SK-N-SH treated with all-trans-retinoic acid at 6 μM for 48 hours (cell line): Measurements from ENCODE around the gene FAM83C.

Experiments
- ATAC-seq: fragments of 200-7000 bp; cut with Tn5 transposase; 3 replicates; pipeline ENCODE4 v1.9.1; 2020; ENCODE audit warnings: mild to moderate bottlenecking, moderate library complexity
- ARNTL ChIP-seq: fragments of 450-650 bp; formaldehyde crosslinking; IDR thresholded peaks from 2 replicates; pipeline ENCODE4 v1.5.0; 2020; ENCODE audit warnings: low read depth, mild to moderate bottlenecking, moderate library complexity, borderline replicate concordance
- BACH2 ChIP-seq: fragments of 250-450 bp; sonication (Bioruptor Pico); IDR thresholded peaks from 2 replicates; pipeline ENCODE4 v1.9.0; 2021; ENCODE audit warnings: mild to moderate bottlenecking, borderline replicate concordance
- CREB5 ChIP-seq: fragments of 250-450 bp; sonication (Bioruptor Pico); IDR thresholded peaks from 2 replicates; pipeline ENCODE4 v1.5.1; 2020; ENCODE audit warnings: low read depth, mild to moderate bottlenecking, moderate library complexity
- CSDC2 ChIP-seq: fragments of 250-450 bp; sonication (Bioruptor Pico); IDR thresholded peaks from 2 replicates; pipeline ENCODE4 v1.5.0; 2020; ENCODE audit warnings: mild to moderate bottlenecking, moderate library complexity
- CSRNP3 ChIP-seq: fragments of 250-450 bp; sonication (Bioruptor Pico); IDR thresholded peaks from 2 replicates; pipeline ENCODE4 v1.5.1; 2021; ENCODE audit warnings: mild to moderate bottlenecking, moderate library complexity
- ESRRG ChIP-seq: fragments of 250-450 bp; sonication (Bioruptor Pico); IDR thresholded peaks from 2 replicates; pipeline ENCODE4 v1.6.1; 2021; ENCODE audit warnings: mild to moderate bottlenecking
- GLIS3 ChIP-seq: fragments of 250-450 bp; sonication (Bioruptor Pico); IDR thresholded peaks from 2 replicates; pipeline ENCODE4 v1.5.0; 2020; ENCODE audit warnings: mild to moderate bottlenecking, moderate library complexity
- ISL1 ChIP-seq: fragments of 250-450 bp; sonication (Bioruptor Pico); IDR thresholded peaks from 2 replicates; pipeline ENCODE4 v2.1.2; 2022; ENCODE audit warnings: mild to moderate bottlenecking, moderate library complexity
- OSR1 ChIP-seq: fragments of 250-450 bp; sonication (Bioruptor Pico); IDR thresholded peaks from 2 replicates; pipeline ENCODE4 v1.8.0; 2022; ENCODE audit warnings: moderate library complexity, mild to moderate bottlenecking, inconsistent platforms
- PATZ1 ChIP-seq: fragments of 250-450 bp; sonication (Bioruptor Pico); IDR thresholded peaks from 2 replicates; pipeline ENCODE4 v1.8.0; 2020; ENCODE audit warnings: mild to moderate bottlenecking, moderate library complexity, borderline replicate concordance
- POU6F1 ChIP-seq: fragments of 250-450 bp; sonication (Bioruptor Pico); IDR thresholded peaks from 2 replicates; pipeline ENCODE4 v1.8.0; 2021; ENCODE audit warnings: low read depth, mild to moderate bottlenecking, moderate library complexity, borderline replicate concordance
- RARB ChIP-seq: fragments of 250-450 bp; sonication (Bioruptor Pico); IDR thresholded peaks from 2 replicates; pipeline ENCODE4 v1.8.0; 2021; ENCODE audit warnings: mild to moderate bottlenecking, moderate library complexity
- TCF4 ChIP-seq: fragments of 250-450 bp; sonication (Bioruptor Pico); IDR thresholded peaks from 2 replicates; pipeline ENCODE4 v1.8.0; 2021; ENCODE audit warnings: mild to moderate bottlenecking, moderate library complexity, borderline replicate concordance
- TOX ChIP-seq: fragments of 250-450 bp; sonication (Bioruptor Pico); IDR thresholded peaks from 2 replicates; pipeline ENCODE4 v1.8.0; 2021; ENCODE audit warnings: mild to moderate bottlenecking, moderate library complexity, borderline replicate concordance
- TSHZ2 ChIP-seq: fragments of 250-450 bp; sonication (Bioruptor Pico); IDR thresholded peaks from 2 replicates; pipeline ENCODE4 v1.5.0; 2020; ENCODE audit warnings: mild to moderate bottlenecking, moderate library complexity
- ZC3H10 ChIP-seq: fragments of 250-450 bp; sonication (Bioruptor Pico); IDR thresholded peaks from 2 replicates; pipeline ENCODE4 v1.5.1; 2021; ENCODE audit warnings: mild to moderate bottlenecking, moderate library complexity
- ZFP3 ChIP-seq: fragments of 250-450 bp; sonication (Bioruptor Pico); IDR thresholded peaks from 2 replicates; pipeline ENCODE4 v1.5.0; 2020; ENCODE audit warnings: mild to moderate bottlenecking, moderate library complexity
- ZFP30 ChIP-seq: fragments of 450-650 bp; formaldehyde crosslinking; IDR thresholded peaks from 2 replicates; pipeline ENCODE4 v1.5.0; 2022; ENCODE audit warnings: mild to moderate bottlenecking, moderate library complexity
- ZNF70 ChIP-seq: fragments of 450-650 bp; formaldehyde crosslinking; IDR thresholded peaks from 2 replicates; pipeline ENCODE4 v1.5.0; 2020; ENCODE audit warnings: mild to moderate bottlenecking, moderate library complexity
- ZNF8 ChIP-seq: fragments of 450-650 bp; formaldehyde crosslinking; IDR thresholded peaks from 2 replicates; pipeline ENCODE4 v1.5.0; 2020; ENCODE audit warnings: mild to moderate bottlenecking, moderate library complexity

FAM83C gene

GRCh38 chr20:35273449-35274171, 18.6 kb downstream of the FAM83C start:
- TF ChIP-seq BACH2 (CRISPR knock-in tag) (no peak), PATZ1 (CRISPR knock-in tag) (no peak), POU6F1 (CRISPR knock-in tag) (no peak), ARNTL (CRISPR knock-in tag) (no peak), ZFP3 (CRISPR knock-in tag) (no peak), ZNF70 (CRISPR knock-in tag) (no peak), TSHZ2 (no peak), RARB (CRISPR knock-in tag) (no peak), TOX (CRISPR knock-in tag) (no peak), GLIS3 (CRISPR knock-in tag) (no peak), CREB5 (CRISPR knock-in tag) (no peak)
- TF ChIP-seq, all 23 proteins: peak for 0
- ATAC-seq = no peak

- ATAC-seq = no peak
- no peak for TF ChIP-seq ZC3H10 (CRISPR knock-in tag)
- TF ChIP-seq, all 23 proteins: peak for 0
Observed at GRCh38 chr20:35271904-35272303, 20.3 kb downstream of the FAM83C start.

- ATAC-seq = no peak
- TF ChIP-seq RARB (CRISPR knock-in tag) = no peak
- no peak for TF ChIP-seq ESRRG (CRISPR knock-in tag)
- TF ChIP-seq ZNF70 (CRISPR knock-in tag) = no peak
- no peak for TF ChIP-seq ZFP3 (CRISPR knock-in tag)
- TF ChIP-seq OSR1 = no peak
- TF ChIP-seq ZNF8 (CRISPR knock-in tag) = no peak
- TF ChIP-seq TCF4 (CRISPR knock-in tag) = no peak
- TF ChIP-seq BACH2 (CRISPR knock-in tag) = no peak
- no peak for TF ChIP-seq TSHZ2
- no peak for TF ChIP-seq ZFP30 (CRISPR knock-in tag)
- TF ChIP-seq CSDC2 = no peak
- TF ChIP-seq ISL1 = no peak
- TF ChIP-seq CSRNP3 = no peak
- no peak for TF ChIP-seq POU6F1 (CRISPR knock-in tag)
- TF ChIP-seq CREB5 (CRISPR knock-in tag) = no peak
- no peak for TF ChIP-seq ZC3H10 (CRISPR knock-in tag)
Observed at GRCh38 chr20:35271073-35271882, 20.9 kb downstream of the FAM83C start.
